ENCODE data around the gene OR6K3. TPM values are rescaled to one million over a fixed set of nuclear protein-coding genes. Genes with fewer than 3 reads are reported as not detected.

Gene OR6K3, protein sequence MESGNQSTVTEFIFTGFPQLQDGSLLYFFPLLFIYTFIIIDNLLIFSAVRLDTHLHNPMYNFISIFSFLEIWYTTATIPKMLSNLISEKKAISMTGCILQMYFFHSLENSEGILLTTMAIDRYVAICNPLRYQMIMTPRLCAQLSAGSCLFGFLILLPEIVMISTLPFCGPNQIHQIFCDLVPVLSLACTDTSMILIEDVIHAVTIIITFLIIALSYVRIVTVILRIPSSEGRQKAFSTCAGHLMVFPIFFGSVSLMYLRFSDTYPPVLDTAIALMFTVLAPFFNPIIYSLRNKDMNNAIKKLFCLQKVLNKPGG
- not detected in 2 replicates for total RNA-seq

DNA sequence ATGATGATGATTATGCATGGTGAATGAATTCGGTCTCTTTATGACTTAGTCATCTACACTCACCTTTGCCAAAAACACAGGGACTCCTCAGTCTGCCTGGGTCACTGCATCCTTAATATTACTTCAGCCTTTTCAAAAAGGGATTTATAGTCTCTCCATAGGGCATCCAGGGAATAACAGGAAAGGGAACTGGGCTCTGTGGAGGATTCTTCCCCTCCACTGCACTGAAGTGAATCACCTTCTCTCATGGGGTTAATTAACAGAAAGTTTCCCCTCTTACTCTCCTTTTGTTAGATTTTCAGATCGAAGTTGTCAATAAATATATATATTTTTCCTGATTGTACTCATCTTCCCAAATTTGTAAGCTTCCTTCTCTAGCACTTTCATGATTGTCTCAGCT lies at the start of gene OR6K3:
OR6K3 (minus strand) TSS at position 101 of the 400 bp plus-strand sequence. CDS start 2,605 bp downstream, outside the sequence.

DNA sequence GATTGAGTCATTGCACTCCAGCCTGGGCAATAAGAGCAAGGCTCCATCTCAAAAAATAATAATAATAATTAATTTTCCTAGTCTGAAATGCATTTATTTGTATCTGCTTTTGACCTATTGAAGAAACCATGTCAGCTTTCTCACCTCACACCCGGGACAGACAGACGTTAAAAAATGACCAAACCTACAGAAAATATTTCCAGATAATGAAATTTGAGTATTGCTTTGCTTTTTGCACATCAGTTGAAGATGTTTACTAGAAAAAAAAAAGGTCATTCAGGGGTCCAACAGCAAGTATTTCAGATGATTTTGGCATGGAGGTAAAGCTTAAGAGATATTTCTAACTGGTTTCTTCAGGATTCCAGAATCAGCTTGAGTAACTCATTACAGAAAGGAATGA lies 33.9 kb upstream of the OR6K3 start, which contains the start of gene OR6K6:
OR6K6 (plus strand) TSS at position 301 of the 400 bp plus-strand sequence. CDS start 168 bp downstream, outside the sequence.

DNA sequence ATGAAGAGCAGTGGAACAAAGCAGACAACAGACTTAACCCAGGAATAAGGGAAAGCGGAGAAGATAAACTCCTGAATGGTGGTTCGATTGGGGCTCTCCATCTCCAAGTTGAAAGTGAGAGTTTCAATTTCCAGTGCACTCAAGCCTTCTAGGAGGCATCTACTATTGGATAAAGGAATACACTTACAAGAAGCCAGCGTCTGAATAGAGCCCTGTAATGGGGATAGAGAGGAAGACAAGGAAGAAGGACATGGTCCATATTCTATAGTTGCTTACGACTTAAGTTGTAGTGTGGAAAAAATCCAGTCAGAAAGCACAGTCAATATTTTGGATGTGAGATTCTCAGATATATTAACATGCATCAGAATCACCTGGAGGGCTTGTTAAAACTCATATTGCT lies 20.0 kb downstream of the OR6K3 start, which contains the start of gene OR6K2:
OR6K2 (minus strand) TSS at position 101 of the 400 bp plus-strand sequence; CDS start at position 101, 0 bp downstream.

DNA sequence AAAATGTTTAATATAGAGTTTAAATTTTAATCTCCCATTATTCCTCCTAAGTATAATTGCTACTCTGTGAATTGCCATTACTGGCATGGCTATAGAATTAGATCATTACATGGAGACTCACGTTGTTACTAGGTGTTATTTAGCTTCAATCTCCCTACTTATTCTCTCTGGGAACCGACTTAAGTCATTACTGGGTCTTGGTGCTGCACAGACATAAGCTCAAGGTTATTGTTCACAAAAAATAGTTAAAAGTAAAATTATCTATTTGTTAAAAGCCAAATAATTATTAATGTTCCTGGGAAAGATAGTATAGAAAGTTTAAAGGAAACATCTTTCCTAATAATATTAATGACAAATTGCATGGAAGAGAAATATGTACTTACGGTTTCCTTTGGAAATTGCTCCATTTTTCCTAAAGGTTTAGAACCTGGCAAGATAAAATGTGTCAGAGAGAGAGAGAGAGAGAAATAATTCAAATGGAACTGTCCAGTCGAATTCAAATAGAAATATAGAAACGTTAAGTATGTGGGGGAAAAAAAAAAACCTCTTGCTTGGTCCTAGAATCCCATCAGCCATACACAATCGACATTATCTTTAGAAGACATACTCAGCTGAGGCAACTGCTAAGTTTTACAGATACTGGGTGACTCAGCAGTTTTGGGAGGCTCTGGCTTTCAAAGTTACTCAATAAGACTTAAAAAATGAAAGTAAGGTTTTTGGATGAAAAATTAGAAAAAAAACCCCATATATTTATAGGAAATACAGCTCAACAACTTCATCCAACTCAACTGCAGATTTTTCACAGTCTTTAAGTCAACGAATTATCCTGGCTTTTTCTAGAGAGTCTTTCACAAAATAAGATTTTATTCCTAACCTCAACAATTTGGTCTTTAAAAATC lies 34.2 kb downstream of the OR6K3 start, which contains the start of gene SPTA1:
SPTA1 (minus strand) TSS at position 605 of the 899 bp plus-strand sequence; CDS start at position 407, 198 bp downstream.

Other genes starting within 250 kb of the OR6K3 start
- not detected in 2 replicates for gene OR10R2, start 248.5 kb downstream of the OR6K3 start, total RNA-seq
- gene OR6Y1, start 166.3 kb downstream of the OR6K3 start, total RNA-seq = not detected in 2 replicates
- gene OR6P1, start 150.1 kb downstream of the OR6K3 start, total RNA-seq = not detected in 2 replicates
- not detected in 2 replicates for gene OR10X1, start 140.8 kb downstream of the OR6K3 start, total RNA-seq
- gene OR10Z1, start 115.5 kb downstream of the OR6K3 start, total RNA-seq = not detected in 2 replicates
- gene SPTA1, start 34.0 kb downstream of the OR6K3 start, total RNA-seq = under 0.01 and 0.32 TPM in 2 replicates
- gene OR6K2, start 20.1 kb downstream of the OR6K3 start, total RNA-seq = not detected in 2 replicates
- gene OR6K6, start 34.0 kb upstream of the OR6K3 start, total RNA-seq = not detected in 2 replicates
- not detected in 2 replicates for gene OR6N1, start 51.5 kb upstream of the OR6K3 start, total RNA-seq
- gene OR6N2, start 60.5 kb upstream of the OR6K3 start, total RNA-seq = not detected in 2 replicates
- gene MNDA, start 110.6 kb upstream of the OR6K3 start, total RNA-seq = not detected in 2 replicates
- gene PYHIN1, start 210.8 kb upstream of the OR6K3 start, total RNA-seq = not detected in 2 replicates

Measured in epithelial cell of umbilical artery (primary cell).